Stimulated activated CD8-positive, alpha-beta memory T cell treated with anti-CD3 and anti-CD28 coated beads, Interleukin-12 subunit alpha, Interleukin-12 subunit beta, amount 100 ng/mL, for 24 hours (primary cell): ENCODE measurements around the gene ARR3.
"Not testable (repeated sequence)": the region's sequence is repeated elsewhere in the genome, so short reads cannot be mapped to it uniquely, and the experiment has no call there.

Experiments used
- DNase-seq: peaks from one replicate; pipeline ENCODE4 v3.0.0-alpha.2; 2020; ENCODE audit errors: extremely low read depth

The ARR3 gene

GRCh38 chrX:70268034-70268433 lies at the start of gene ARR3:
Gene ARR3, plus strand, starts transcription at chrX:70268334. Its CDS starts 1,052 bp downstream, at chrX:70269386.
- no peak for DNase-seq

DNA sequence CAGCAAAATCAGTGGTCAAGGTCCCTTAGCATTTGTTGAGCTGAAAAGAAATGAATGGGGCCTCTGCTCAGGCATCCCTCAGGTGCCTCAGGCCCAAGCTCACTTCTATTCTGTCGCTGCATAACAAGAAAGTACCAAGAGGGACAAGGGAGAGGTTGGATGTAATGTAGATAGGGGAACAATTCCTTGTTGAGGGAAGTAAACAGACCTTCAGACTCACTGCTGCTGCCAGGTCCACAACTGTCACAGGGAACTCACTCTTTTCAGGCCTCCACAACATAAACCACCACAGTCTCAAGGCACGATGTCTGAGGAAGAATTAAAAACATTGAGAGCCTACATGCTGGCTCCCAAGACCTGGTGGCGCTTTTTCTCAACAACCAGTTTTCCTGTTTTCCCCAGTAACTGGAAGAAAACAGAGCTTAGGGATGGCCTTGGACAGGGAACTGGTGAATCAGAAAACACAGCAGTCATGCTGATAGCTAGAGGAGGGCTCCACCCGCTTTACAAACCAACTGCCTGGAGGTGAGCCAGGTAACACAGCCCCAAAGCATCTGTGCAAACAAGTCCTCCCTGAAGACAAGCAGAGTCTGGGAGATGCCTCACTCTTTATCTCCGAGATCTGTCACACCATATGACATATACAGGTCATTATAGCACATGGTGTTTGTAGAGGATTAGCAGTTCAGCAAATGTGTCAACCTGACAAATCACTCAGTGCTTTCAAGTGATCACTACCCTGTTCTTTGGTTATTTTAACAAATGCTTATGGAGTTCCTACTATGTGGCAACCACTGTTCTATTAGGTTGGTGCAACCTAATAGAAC lies 48.0 kb upstream of the ARR3 start:
- no peak for DNase-seq

DNA sequence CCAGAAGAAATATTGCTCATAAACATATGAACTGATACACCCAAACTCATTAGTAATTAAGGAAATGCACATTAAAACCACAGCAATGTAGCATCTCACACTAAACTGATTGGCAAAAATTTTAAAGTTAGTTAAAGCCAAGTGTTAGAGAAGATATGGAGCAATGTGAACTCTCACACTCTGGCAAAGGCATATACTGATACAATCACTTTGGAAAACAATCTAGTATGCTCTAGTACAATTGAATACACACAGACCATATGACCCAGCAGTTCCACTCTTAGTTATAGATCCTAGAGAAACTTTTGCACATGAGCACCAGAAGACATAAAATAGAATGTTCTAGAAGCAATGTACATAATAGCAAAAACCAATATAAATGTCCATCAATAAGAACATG lies 42.1 kb upstream of the ARR3 start:
- no peak for DNase-seq

DNA sequence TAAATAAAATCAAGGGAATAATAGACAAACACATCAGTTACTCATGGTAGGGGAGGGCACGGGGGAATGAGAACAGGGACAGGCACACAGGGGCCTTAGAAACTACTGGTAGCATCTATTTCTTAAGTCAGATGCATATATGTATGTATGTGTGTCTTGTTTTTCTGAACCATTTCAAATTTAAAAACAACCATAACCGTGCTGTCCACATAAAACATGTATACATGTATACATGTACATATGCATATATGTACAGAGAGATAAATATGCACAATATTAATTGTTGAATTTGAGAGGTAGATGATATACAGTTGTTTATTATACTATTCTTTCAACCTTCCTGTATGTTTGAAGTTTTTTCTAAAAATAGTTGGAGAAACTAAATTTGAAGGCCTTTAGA lies 41.4 kb upstream of the ARR3 start:
- DNase-seq, result no peak

- no peak for DNase-seq
Measured at GRCh38 chrX:70231666-70232065, 36.5 kb upstream of the ARR3 start.

GRCh38 chrX:70234355-70234754 lies 33.8 kb upstream of the ARR3 start, which contains the start of gene AWAT1:
Gene AWAT1, plus strand, starts transcription at chrX:70234655. Its CDS starts 41 bp downstream, at chrX:70234696.
- no peak for DNase-seq

GRCh38 chrX:70240751-70241150 lies 27.4 kb upstream of the ARR3 start:
- DNase-seq, result no peak

GRCh38 chrX:70241501-70241900 lies 26.6 kb upstream of the ARR3 start:
- DNase-seq, result no peak

DNA sequence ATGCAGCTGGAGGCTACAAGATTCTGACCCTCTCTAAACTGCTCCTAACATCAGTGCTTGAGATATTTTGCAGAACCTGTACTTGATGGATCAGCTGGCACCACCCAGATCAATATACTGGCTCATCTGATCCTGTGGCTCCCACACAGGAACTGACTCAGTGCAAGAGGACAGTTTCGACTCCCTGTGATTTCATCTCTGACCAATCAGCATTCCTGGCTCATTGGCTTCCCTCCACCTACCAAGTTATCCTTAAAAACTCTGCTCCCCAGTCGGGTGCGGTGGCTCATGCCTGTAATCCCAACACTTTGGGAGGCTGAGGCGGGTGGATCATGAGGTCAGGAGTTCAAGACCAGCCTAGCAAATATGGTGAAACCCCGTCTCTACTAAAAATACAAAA lies 24.5 kb upstream of the ARR3 start:
- not testable (repeated sequence) for DNase-seq

- no peak for DNase-seq
Measured at GRCh38 chrX:70244881-70245280, 23.3 kb upstream of the ARR3 start.

- no peak for DNase-seq
Measured at GRCh38 chrX:70247252-70247651, 20.9 kb upstream of the ARR3 start.

GRCh38 chrX:70252491-70252890 lies 15.6 kb upstream of the ARR3 start:
- no peak for DNase-seq

GRCh38 chrX:70253377-70254062 lies 14.6 kb upstream of the ARR3 start:
- DNase-seq, result no peak

GRCh38 chrX:70254063-70254400 lies 14.1 kb upstream of the ARR3 start:
- no peak for DNase-seq

DNA sequence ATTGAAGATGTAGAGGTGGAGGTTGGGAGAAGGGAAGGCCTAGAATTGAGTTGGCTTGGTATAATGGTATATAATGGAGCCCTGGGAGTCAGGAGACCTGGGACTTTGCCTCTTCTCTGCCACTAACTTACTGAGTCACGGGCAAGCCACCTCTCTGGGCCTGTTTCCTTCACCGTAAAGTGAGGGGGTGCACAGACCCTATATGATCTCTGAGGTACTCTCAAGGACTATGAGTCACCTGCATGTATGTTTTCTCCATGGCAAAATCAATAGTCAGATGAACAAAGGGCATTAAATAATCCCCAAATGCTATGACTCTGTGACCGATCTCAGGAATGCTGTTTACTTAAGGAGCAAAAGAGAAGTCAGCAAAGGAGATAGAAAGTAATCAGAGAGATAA lies 13.2 kb upstream of the ARR3 start:
- DNase-seq, result no peak

- DNase-seq, result no peak
Measured at GRCh38 chrX:70255452-70255851, 12.7 kb upstream of the ARR3 start.

DNA sequence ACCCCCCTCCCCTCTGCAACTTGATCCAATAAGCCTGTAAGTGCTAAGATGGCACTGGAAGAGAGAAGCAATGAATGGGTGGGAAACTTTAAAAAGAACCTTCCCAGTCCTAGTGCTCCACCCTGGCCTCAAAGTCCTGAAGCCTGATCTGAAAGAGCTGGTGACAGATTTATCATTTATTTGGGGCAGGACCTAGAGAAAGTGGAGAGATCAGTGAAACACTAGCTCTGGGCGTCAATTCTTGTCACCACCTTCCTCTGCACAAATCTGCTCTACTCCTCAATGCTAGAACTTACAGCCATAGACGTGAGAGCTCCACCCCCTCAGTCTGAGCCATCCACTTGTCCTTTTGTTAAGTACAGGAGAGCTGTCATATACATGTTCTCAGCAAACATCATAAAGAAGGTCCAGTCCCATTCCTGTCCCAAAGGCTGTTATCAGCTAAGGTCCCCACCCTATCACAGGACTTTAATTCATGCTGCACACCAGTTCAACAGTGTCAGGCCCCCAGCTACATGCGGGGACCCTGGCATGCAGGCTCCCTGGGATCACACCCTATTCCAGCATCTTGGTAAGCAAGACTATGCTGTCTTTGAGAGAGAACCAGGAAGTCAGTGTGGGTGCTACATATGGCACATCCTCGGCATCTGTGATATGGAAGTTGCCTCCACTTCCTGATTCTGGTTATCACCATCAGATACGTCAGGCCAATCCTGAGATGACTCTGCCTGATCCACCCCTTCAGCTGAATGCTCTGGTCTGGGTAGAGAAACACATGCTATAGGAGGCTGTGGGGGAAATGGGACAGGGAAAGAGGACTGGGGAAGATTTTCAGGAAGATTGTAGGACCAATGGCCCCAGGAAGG lies 10.5 kb upstream of the ARR3 start:
- no peak for DNase-seq

- no peak for DNase-seq
Measured at GRCh38 chrX:70260104-70260503, 8.0 kb upstream of the ARR3 start, which contains the start of gene P2RY4. Gene P2RY4, minus strand, starts transcription at chrX:70260204. Its CDS starts 580 bp downstream, at chrX:70259624.

GRCh38 chrX:70262952-70263567 lies 5.1 kb upstream of the ARR3 start:
- no peak for DNase-seq

GRCh38 chrX:70264784-70265183 lies 3.4 kb upstream of the ARR3 start:
- no peak for DNase-seq

DNA sequence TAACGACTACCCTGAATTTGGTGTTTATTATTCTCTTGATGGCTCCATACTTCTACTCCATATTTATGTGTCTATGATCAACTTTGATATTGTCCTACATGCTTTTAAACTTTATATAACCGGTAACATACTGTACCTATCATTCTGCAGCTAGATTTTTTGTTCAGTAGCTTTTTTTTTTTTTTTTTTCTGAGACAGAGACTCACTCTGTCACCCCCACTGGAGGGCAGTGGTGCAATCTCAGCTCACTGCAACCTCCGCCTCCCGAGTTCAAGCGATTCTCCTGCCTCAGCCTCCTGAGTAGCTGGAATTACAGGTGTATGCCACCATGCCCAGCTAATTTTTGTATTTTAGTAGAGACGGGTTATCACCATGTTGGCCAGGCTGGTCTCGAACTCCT lies 5.9 kb downstream of the ARR3 start:
- DNase-seq, result not testable (repeated sequence)

GRCh38 chrX:70279081-70279480 lies 10.9 kb downstream of the ARR3 start:
- DNase-seq, result no peak
